ENCODE measurements around the gene SPACA5. TPM values are rescaled to one million over a fixed set of nuclear protein-coding genes. Genes with fewer than 3 reads are reported as not detected.
A peak's percentile ranks its signal among the peaks of the same experiment; 100 is the strongest.

Gene SPACA5
- total and polyA plus RNA-seq, 8 donors, result 0.34 to 0.49 (median 0.41) TPM; not detected in 3

DNA sequence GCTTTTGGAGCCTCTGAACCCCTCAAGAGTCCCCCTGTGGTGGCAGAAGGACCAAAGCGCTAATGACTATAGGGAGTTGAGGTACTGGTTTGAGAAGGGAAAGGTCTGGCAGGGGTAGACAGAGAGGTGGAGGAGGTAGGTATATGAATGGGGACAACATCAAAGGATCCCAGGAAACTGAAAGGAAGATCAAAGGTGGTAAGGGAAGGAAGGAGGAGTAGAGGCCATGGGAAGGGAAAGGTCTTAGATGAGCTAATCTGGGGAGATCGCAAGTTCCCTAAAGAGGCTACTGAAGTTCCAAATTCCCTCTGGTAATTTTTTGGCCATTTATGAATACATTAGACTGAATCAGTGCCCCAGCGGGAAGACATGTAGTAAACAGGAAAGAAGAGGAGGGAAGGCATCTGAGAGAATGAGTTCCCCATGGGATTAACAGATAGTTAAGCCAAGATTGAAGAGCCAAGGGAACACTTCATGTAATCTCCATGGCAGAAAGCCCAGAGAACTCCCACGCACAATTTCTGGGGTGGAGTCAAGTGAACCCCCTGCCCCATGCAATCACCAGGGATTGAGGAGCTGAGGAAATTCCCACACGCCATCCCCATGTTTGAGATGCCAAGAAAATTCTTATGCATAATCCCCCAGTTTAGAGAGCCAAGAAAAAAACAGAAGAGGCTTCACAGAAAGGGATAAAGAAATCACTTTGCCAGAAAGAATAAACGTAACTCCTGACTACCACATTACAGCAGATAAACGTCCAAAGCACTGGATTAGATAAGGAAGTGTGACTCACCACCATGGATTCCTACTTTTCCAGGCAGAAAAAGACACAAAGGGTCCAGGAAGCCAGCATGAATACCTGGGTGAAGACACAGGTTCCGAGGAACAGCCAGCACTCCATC is 38.9 kb downstream of the SPACA5 start:
- Histone ChIP-seq H3K4me1 (no peaks in the 10 kb centered on the region), H3K27ac (peak overlapping the region; percentile 40 to 48), H3K9me3 (no peaks in the 10 kb centered on the region), H3K4me3 (no peak overlapping the region), H3K27me3 (no peaks in the 10 kb centered on the region), H3K36me3 (no peaks in the 10 kb centered on the region)
- DNase-seq (peak in 1 of 4 donors; percentile 52), ATAC-seq (peak; percentile 26)
- intact Hi-C loops (cut with DNase I), result no loop called here
- TF ChIP-seq, protein P1, sequence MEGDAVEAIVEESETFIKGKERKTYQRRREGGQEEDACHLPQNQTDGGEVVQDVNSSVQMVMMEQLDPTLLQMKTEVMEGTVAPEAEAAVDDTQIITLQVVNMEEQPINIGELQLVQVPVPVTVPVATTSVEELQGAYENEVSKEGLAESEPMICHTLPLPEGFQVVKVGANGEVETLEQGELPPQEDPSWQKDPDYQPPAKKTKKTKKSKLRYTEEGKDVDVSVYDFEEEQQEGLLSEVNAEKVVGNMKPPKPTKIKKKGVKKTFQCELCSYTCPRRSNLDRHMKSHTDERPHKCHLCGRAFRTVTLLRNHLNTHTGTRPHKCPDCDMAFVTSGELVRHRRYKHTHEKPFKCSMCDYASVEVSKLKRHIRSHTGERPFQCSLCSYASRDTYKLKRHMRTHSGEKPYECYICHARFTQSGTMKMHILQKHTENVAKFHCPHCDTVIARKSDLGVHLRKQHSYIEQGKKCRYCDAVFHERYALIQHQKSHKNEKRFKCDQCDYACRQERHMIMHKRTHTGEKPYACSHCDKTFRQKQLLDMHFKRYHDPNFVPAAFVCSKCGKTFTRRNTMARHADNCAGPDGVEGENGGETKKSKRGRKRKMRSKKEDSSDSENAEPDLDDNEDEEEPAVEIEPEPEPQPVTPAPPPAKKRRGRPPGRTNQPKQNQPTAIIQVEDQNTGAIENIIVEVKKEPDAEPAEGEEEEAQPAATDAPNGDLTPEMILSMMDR (IDR thresholded peaks at IDR 0.05), result no peak

DNA sequence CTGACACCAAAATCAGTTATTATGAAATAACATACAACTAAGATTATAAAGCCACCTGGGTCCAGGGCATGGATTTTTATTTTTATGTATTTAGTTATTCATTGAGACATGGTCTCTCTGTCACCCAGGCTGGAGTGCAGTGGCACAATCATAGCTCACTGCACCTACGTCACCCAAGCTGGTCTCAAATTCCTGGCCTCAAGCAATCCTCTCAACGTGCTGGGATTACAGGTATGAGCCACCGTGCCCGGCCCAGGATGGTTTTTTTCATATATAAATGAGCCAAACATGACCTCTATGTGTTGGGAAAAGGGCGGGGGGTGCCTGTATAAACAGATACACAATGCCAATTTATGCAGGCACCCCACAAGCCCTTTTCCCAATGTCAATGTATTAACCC is 40.1 kb downstream of the SPACA5 start:
- TF ChIP-seq, protein P1 (IDR thresholded peaks at IDR 0.05), result no peak
- DNase-seq, result no peak
- H3K27ac ChIP-seq, result peak overlapping the region in 1 of 2 donors; percentile 40

DNA sequence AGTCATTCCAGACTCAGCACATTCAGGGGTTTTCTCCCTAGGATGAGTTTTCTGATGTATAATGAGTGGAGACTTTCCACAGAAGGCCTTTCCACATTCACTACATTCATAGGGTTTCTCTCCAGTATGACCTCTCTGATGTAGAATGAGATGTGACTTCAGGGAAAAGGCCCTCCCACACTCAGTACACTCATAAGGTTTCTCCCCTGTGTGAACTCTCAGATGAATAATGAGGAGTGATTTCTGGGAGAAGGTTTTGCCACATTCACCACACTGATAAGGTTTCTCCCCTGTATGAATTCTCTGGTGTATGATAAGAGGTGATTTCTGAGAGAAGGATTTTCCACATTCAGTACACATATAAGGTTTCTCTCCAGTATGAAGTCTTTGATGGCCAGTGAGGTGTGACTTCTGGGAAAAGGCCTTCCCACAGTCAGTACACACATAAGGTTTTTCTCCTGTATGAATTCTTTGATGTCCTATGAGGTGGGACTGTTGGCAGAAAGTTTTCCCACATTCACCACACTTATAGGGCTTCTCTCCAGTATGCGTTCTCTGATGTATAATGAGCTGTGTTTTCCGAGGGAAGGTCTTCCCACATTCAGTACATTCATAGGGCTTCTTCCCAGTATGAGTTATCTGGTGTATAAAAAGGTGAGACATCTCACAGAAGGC is 52.0 kb downstream of the SPACA5 start:
- no peaks in the 10 kb centered on the region for H3K27me3 ChIP-seq
- intact Hi-C loops (cut with DNase I), result no loop called here
- no peaks in the 10 kb centered on the region for H3K4me1 ChIP-seq
- ATAC-seq, result no peak
- no peak overlapping the region for H3K27ac ChIP-seq
- DNase-seq, result no peak
- no peak overlapping the region for H3K4me3 ChIP-seq
- TF ChIP-seq, protein P1 (IDR thresholded peaks at IDR 0.05), result no peak
- H3K36me3 ChIP-seq, result peaks cover 0 to 37% of the 10 kb centered on the region in 2 donors
- peaks cover 5 to 23% of the 10 kb centered on the region in 2 donors for H3K9me3 ChIP-seq

More for the DNA sequence above, 40.1 kb downstream of the SPACA5 start:
- H3K36me3 ChIP-seq, result no peaks in the 10 kb centered on the region
- no peak for ATAC-seq
- intact Hi-C loops (cut with DNase I), result no loop called here
- no peaks in the 10 kb centered on the region for H3K27me3 ChIP-seq
- no peak overlapping the region for H3K4me3 ChIP-seq
- H3K4me1 ChIP-seq, result no peaks in the 10 kb centered on the region
- no peaks in the 10 kb centered on the region for H3K9me3 ChIP-seq

DNA sequence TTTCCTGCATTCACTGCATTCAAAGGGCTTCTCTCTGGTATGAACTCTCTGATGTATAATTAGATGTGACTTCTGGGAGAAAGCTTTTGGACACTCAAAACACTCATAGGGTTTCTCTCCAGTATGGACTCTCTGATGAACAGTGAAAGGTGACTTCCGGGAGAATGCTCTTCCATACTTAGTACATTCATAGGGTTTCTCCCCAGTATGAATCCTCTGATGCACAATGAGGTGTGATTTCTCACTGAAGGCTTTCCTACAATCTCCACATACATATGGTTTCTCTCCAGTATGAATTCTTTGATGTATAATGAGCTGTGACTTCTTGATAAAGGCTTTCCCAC is 52.5 kb downstream of the SPACA5 start:
- no peak for DNase-seq
- peaks cover 5 to 23% of the 10 kb centered on the region in 2 donors for H3K9me3 ChIP-seq
- TF ChIP-seq, protein P1 (IDR thresholded peaks at IDR 0.05), result no peak
- H3K36me3 ChIP-seq, result peaks cover 0 to 37% of the 10 kb centered on the region in 2 donors
- intact Hi-C loops (cut with DNase I), result no loop called here
- no peak for ATAC-seq
- no peak overlapping the region for H3K4me3 ChIP-seq
- H3K4me1 ChIP-seq, result no peaks in the 10 kb centered on the region
- no peaks in the 10 kb centered on the region for H3K27me3 ChIP-seq
- no peak overlapping the region for H3K27ac ChIP-seq

Other genes with a start within 250 kb of the SPACA5 start
- gene ZNF81, start 170.1 kb upstream of the SPACA5 start, total RNA-seq, result 10 to 100 TPM in 1 of 2 donors, 1 to 10 TPM in 1; 8.5 to 12.3 TPM
- 1 to 10 TPM; 5.8 to 9.1 (median 6.5) TPM for gene ZNF81, start 170.1 kb upstream of the SPACA5 start, polyA plus RNA-seq (ENCODE audit: insufficient read length in 6 of 6)
- gene ZNF182, start 3.0 kb upstream of the SPACA5 start, total RNA-seq, result 1 to 10 TPM; 5.1 to 5.9 TPM
- 10 to 100 TPM in 4 of 6 donors, 1 to 10 TPM in 2; 9.6 to 13.4 (median 10.9) TPM for gene ZNF182, start 3.0 kb upstream of the SPACA5 start, polyA plus RNA-seq (ENCODE audit: insufficient read length in 6 of 6)
- gene ZNF630, start 64.7 kb downstream of the SPACA5 start, total RNA-seq, result 1 to 10 TPM; 3.0 to 4.3 TPM
- gene ZNF630, start 64.7 kb downstream of the SPACA5 start, polyA plus RNA-seq (ENCODE audit: insufficient read length in 6 of 6), result 1 to 10 TPM; 2.2 to 6.0 (median 4.3) TPM
- not detected for gene SPACA5B, start 123.6 kb downstream of the SPACA5 start, total RNA-seq
- gene SPACA5B, start 123.6 kb downstream of the SPACA5 start, polyA plus RNA-seq (ENCODE audit: insufficient read length in 6 of 6), result under 1 TPM in 1 of 6 donors, not detected in 5; 0.35 TPM
- not detected for gene SSX5, start 189.8 kb downstream of the SPACA5 start, total RNA-seq
- gene SSX5, start 189.8 kb downstream of the SPACA5 start, polyA plus RNA-seq (ENCODE audit: insufficient read length in 6 of 6), result not detected
- gene SSX1, start 248.4 kb downstream of the SPACA5 start, total RNA-seq, result not detected
- gene SSX1, start 248.4 kb downstream of the SPACA5 start, polyA plus RNA-seq (ENCODE audit: insufficient read length in 6 of 6), result not detected

All from left lung (tissue), 10 donors.